ENCODE data around the gene FGF11.

GRCh38 chr17:7428557-7428956, 10.8 kb upstream of the FGF11 start, which contains the start of gene SPEM3:
- TF ChIP-seq, protein P1, sequence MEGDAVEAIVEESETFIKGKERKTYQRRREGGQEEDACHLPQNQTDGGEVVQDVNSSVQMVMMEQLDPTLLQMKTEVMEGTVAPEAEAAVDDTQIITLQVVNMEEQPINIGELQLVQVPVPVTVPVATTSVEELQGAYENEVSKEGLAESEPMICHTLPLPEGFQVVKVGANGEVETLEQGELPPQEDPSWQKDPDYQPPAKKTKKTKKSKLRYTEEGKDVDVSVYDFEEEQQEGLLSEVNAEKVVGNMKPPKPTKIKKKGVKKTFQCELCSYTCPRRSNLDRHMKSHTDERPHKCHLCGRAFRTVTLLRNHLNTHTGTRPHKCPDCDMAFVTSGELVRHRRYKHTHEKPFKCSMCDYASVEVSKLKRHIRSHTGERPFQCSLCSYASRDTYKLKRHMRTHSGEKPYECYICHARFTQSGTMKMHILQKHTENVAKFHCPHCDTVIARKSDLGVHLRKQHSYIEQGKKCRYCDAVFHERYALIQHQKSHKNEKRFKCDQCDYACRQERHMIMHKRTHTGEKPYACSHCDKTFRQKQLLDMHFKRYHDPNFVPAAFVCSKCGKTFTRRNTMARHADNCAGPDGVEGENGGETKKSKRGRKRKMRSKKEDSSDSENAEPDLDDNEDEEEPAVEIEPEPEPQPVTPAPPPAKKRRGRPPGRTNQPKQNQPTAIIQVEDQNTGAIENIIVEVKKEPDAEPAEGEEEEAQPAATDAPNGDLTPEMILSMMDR (conservative IDR thresholded peaks at IDR 0.05; ENCODE audit: low read depth, low read length): no peak
- TF ChIP-seq RCOR1 (IDR thresholded peaks at IDR 0.05; ENCODE audit: insufficient replicate concordance, low read length) (no peak), RFX5 (IDR thresholded peaks at IDR 0.05; ENCODE audit: low read depth, low read length) (no peak), POLR2A (IDR thresholded peaks at IDR 0.05; ENCODE audit: low read depth, low read length) (no peak)
